SHP77 treated with DMSO at 0.1 percent for 48 hours (cell line): Measurements from ENCODE around the gene MRFAP1L1.

Experiments
- DNase-seq: peaks from one replicate; lab custom pipeline; 2025; lab: John Stamatoyannopoulos, UW

MRFAP1L1 gene

DNA sequence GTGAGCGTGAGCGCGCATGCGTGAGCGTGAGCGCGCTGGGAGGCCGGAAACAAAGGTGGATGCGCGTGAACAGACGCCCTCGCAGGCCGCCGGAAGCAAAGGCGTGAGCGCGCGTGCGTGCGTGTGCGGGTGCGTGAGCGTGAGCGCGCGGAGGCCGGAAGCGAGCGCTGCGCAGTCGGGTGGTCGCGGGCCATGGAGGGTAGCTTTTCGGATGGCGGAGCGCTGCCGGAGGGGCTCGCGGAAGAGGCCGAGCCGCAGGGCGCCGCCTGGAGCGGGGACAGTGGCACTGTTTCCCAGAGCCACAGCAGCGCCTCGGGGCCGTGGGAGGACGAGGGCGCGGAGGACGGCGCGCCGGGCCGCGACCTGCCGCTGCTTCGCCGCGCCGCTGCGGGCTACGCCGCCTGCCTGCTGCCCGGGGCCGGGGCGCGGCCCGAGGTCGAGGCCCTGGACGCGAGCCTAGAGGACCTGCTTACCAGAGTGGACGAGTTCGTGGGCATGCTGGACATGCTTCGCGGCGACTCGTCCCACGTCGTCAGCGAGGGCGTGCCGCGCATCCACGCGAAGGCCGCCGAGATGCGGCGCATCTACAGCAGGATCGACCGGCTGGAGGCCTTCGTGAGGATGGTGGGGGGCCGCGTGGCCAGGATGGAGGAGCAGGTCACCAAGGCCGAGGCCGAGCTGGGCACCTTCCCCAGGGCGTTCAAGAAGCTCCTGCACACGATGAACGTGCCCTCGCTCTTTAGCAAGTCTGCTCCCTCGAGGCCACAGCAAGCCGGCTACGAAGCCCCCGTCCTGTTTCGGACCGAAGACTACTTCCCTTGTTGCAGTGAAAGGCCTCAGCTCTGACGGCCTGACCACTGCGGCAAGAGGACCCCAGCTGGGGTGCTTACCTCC, 6.6 kb upstream of the MRFAP1L1 start, which contains the start of gene BLOC1S4:
Gene BLOC1S4 (plus strand): TSS at position 157 of the 894 bp plus-strand sequence. CDS start 36 bp downstream, at position 193.
- DNase-seq = no peak

DNA sequence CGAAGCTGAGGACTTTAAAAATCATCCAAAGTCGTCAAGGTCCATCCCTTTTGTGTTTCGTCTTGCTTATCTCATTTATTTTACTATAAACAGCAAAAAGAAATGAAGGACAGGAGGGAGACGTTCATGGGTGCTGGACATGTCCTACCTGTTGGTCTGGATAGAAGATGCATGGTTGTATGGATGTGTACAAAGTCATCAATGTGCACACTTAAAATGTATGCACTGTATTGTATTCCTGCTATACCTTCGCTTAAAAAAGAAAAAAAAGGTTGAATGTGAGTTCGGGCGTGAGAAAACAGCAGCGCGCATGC, 6.0 kb upstream of the MRFAP1L1 start:
- DNase-seq = no peak

DNA sequence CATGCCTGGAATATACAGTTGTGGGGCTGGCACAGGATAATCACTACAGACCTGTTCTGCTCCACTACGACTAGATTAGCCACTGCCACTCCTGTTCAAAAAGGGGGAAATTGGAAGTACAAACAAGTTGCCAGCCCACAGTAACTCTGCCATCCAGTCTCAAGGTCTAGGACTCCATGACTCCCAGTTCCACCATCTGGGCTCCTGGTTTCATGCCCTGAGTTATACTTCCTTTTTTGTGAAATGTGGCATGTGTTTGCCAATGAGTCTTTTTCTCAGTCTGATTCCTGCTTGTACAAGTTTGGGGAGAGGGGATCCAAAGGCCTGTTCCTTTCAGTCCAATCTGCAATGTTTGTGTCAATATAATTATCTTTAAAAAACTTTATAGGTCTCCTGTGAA, 5.3 kb upstream of the MRFAP1L1 start:
- DNase-seq = no peak

DNA sequence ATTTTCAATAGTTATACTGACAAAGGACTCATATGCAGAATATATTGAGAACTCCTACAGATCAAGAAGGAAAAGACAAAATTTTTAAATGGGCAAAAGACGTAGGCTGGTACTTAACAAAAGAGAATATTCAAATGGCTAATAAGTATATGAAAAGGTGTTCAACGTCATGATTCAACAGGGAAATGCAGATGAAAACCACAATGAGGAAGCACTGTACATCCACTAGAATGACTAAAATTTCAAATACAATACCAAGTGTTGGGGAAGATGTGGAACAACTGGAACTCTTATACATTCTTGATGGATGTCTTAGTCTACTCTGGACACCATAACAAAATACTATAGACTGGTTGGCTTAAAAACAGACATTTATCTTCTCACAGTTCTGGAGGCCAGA, 1.3 kb upstream of the MRFAP1L1 start:
- DNase-seq = no peak

DNA sequence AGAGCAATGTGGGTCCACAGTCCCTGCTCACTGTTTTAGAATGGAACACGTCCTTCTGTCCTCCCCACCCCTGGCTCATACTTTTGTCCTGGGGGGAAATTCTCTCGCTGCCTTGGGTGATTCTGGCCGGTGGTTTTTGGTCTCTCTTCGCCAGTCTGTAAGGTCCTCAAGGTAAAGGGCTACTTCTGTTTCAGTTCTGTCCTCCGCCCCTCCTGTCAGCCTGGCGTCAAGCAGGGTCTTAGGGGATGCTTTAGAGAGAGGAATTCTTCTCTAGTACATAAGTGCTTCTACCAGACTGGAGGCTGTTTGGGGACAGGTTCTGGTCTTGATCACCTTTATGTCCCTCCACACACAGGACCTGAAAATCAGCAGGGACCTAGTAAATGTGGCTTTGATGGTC, 617 bp upstream of the MRFAP1L1 start:
- DNase-seq = no peak

DNA sequence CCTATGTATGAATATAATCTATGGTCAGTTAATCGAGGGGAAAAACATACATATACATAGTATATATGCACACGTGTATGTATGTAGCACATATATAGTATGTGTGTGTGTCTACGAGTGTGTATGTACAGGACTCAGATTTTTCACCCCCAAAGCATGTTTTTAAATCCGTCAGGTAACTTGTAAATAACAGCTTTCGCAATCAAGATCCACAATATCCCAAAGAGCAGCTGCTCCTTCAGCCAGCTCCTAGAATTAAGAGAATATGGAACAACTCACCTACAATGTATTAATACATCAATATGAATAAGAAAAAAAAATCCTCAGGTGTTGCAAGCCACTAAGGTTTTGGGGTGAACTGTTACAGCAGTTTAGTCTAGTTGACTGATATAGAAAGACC, 3.5 kb downstream of the MRFAP1L1 start:
- DNase-seq = no peak

DNA sequence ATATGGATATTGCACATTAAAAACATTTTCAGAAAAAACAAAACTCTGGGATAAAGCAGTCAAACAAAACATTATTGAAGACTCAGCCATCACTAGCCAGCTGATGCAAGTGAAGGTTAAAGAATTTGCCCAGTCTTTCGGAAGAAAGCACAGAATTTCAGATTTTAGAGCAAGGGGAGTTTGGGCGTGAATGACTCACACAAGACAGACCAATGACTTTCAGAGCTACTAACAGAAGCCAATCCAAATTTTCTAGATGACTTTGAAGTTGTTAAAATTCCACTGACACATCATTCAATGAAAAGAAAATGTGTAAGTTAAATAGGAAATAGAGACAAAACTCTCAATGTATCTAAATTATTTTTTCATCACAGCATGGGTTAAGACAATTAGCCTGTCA, 4.0 kb downstream of the MRFAP1L1 start:
- no peak for DNase-seq

DNA sequence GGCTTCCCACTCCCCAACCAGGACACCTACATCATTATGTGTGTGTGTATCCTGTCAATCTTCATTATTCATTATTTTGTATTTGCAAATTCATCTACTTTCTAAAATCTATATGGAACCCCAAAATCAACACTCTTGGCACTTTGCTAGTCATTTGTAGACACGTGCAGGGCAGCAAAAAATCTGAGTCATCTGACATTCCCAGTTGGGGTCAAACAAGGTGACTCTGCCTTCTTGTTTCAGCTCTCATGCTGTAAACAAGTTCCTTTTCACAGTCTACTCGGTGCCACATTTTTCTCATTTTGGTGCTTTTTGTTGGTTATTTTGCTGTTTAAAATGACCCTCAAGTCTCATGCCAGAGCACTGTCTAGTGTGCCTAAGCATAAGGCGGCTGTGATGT, 5.9 kb downstream of the MRFAP1L1 start:
- DNase-seq = no peak

DNA sequence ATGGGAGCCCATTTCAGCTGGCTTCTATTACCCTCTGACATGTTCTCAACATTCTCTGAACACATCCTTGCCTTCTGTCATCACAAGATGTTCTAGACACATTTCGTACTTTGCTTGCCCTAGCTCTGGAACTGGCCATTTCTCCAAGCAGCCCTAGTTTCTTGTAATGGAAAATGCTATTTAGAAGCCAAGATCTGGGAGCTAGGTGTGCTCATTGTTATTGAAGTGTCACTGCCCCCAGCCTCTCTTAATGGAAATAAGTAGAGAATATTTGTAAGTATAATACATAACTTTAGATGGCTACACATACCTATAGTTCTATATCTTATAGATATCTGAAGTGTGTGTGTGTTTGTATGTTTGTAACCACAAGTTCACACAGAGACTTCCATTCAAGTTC, 6.9 kb downstream of the MRFAP1L1 start:
- no peak for DNase-seq

DNA sequence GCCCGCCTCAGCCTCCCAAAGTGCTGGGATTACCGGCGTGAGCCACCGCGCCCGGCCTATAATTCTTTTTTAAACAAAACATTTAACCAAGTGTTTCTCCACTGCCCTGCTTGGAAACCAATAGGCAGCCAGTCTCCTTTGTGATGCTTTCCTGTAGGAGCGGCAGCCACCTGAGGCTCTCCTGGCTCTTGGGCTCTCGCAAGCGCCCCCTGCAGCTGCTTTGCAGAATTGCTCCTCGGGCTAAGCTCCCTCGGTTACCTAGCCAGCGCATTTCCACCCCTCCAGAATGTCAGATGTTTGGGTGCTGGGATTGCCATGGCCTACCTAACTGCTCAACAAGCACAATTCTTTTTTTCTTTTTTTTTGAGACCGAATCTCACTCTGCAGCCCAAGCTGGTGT, 8.3 kb downstream of the MRFAP1L1 start:
- no peak for DNase-seq

DNA sequence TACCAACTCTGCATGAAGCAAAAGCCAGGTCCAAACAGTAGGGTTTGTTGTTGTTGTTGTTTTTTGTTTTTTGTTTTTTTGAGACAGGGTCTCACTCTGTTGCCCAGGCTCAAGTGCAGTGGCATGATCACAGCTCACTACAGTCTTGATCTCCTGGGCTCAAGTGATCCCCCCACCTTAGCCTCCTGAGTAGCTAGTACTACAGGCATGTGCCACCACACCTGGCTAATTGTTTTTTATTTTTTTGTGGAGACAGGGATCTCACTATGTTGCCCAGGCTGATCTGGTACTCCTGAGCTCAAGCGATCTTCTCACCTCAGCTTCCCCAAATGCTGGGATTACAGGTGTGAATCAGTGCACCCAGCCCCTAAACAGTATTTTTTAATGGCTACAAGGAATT, 9.8 kb downstream of the MRFAP1L1 start:
- DNase-seq = no peak

DNA sequence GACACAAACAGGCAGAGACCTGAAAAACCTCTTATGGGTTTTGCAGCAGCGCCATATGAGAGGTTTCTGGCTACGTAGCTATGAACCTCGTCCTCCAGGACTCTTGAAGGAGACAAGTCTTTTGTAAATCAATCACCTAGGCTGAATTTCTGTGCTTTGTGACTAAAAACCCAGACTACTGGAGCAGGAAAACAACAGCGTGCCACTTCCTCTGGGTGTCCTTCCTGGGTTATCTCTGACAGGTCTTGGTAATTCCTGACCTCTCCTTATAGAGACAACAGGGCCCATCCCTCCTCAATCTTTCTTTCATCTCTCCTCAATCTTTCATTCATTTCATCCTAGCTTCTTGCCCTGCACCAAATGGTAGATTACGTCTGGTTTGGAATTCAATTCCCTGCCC, 10.3 kb downstream of the MRFAP1L1 start:
- no peak for DNase-seq

DNA sequence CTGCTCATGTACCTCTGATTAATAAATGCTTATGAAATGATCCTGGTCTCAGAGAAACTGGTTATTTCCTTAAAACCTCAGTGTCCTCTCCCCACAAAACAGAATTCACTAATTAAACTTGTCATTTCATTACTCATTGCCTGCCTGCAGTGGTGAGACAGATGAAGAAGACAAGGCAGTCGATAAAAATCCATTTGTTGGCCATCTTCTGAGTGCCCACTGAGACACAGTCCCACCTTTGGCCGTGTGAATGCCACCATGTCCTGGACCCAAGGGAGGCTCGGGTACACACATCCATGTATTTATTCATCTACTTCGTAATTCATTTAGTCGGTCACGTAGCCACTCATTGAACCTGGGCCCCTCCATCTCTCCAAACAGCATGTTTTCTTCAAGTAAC, 12.5 kb downstream of the MRFAP1L1 start:
- no peak for DNase-seq

DNA sequence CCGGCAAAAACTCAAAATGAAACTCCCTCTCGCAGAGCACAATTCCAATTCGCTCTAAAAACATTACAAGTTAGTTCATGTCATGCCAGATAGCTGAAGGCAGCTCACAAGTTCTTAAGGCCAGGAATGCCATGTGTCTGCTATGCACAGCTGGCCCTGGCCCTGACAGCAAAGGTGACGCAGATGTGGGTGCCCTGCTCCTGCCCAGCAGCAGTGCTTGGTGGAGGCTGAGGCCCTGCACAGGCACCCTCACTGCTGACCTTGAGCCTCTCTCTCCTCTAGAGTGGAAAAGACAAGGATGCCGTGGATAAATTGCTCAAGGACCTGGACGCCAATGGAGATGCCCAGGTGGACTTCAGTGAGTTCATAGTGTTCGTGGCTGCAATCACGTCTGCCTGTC, 13.1 kb downstream of the MRFAP1L1 start:
- DNase-seq = no peak

DNA sequence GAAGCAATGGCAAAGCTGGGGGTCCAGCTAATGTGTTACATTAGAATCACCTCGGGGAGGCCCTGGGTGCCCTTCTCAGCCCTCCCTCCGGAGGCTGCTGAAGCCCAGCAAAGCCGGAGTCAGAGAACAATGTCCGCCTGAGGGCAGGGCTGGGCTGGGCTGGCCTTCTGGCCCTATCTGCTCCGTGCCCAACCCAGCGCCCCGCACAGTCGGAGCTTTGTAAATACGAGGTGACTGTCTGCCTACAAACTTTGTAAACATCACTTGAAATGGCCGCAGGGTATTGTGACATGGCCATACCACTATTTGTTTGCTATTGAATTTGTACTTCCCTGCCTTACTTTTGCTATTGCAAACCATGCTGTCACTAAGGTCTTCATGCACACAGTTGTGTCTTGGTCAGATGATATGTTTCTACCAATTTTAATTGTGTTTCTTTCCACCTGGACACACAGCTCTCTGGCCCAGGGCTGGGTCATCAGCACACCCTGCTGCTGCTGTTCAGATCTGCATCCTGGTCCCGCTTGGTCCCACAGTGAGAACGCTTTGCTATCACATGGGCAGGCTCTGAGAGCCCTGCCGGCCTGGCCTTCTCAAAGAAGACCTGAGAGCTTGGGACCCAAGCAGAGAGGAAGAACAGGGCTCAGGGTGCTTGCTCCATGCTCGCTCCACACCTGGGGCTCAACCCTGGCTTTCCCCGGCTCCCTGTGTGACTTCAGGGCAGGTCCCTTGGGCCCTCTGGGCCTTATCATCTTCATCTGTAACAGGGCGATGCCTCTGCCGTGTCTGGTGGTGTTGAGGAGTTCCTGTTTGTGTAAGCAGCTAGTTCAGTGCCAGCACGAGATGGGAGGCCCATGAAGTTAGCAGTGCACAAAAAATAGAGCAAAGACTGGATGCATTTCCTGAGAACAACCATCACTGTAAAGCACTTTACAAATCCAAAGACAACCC, 13.7 kb downstream of the MRFAP1L1 start:
- DNase-seq = no peak

DNA sequence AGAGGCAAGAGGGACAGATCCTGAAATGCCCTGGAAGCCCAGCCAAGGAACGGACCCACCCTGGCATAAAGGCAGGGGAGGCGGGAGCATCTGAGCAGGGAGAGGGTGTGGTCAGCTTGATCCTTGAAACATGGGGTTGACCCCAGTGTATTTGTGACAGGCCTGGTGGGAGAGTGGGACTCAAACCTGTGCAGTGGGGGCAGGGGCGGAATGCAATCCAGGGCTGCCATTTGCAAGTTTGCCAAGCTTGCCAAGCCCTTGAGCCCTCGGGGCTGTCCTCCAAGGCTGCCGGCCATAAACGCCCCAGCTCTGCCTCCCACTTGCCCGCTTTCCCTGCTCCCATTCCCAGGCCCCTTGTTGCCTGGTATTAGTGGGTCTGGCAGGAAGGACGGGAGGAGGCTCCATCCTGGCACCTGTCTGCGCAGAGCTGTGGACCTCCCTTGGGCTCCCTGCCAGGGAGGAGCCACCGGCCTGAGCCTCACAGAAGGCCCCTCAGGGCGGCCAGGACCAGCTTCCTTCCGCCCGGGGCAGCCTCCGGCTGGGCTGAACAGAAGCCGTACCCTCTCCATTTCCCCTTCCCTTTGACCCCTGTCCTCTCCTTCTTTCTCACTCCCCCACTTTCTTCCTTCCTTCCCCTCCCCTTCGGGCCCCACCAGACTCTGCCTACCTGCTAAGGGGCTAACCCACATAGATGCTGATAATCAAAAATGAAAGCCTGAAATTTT, 15.3 kb downstream of the MRFAP1L1 start:
- DNase-seq = no peak

DNA sequence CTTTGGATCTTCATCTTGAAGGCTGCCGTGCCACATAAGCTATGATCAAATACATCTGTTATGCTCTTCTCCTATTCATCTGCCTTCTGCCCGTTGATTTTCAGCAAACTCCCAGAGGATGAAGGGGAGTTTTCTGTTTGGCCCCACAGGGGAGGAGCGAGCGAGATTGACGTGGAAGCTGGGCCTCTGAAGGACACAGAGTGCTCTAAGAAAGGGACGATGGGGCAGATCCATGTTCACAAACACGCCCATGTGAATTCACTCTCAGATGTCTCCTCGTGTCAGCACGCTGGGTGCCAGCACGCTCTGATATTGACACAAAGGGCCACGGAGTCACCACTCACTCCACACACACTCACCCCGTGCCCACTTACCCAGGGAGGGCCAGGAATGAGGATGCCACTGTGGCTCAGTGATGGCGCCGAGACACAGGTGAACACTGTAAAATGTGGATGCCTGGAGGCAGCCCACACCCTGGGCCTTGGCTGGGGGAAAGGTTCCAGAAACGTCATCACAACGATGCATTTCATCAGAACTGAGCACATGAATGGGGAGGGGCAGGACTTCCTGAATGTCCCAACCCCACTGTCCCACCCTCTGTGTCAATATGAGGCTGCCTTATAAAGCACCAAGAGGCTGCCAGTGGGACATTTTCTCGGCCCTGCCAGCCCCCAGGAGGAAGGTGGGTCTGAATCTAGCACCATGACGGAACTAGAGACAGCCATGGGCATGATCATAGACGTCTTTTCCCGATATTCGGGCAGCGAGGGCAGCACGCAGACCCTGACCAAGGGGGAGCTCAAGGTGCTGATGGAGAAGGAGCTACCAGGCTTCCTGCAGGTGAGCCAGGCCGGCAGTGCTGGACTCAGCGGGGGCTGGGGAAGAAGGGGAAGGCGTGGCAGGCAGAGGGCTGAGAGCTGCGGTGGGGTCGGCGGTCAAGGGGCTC, 16.2 kb downstream of the MRFAP1L1 start, which contains the start of gene S100P:
Gene S100P (plus strand): TSS at position 648 of the 946 bp plus-strand sequence. CDS start 55 bp downstream, at position 703.
- no peak for DNase-seq

DNA sequence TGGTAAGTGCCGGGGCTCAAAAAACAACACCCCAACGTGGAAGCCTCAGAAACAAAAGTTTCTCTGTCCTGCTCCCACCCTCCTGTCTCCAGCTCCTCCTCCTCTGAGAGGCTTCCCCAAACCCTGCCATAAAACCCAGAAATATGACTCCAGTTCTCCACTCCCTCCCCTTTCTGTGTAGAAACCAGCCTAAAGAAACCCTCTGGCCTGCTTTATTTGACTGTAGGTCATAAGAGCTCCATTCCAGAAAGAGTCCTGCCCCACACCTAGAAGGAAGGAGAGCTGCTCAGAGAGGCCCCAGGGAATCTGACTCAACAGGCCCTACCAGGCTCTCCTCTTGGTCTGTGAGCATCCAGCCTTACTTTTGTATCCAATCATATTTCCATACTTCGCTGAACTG, 16.9 kb downstream of the MRFAP1L1 start:
- no peak for DNase-seq

DNA sequence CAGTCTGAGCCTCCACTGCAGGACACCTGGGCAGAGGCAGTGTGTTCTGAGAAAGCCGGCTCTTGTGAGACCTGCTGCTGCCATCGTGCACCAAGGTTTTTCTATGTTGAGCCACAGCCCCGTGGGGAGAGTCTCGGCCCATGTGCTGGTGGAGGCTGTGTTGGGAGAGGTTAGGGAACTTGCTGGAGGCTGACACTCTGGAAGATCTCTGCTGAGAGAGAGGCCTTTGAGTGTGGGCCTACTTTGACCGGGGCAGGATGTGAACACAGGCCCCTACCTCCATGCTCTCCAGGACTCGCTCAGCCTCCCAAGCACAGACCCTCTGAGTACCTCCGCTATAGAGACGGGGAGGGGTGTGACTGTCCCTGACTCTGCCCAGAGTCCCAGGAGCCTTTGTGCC, 17.3 kb downstream of the MRFAP1L1 start:
- no peak for DNase-seq

DNA sequence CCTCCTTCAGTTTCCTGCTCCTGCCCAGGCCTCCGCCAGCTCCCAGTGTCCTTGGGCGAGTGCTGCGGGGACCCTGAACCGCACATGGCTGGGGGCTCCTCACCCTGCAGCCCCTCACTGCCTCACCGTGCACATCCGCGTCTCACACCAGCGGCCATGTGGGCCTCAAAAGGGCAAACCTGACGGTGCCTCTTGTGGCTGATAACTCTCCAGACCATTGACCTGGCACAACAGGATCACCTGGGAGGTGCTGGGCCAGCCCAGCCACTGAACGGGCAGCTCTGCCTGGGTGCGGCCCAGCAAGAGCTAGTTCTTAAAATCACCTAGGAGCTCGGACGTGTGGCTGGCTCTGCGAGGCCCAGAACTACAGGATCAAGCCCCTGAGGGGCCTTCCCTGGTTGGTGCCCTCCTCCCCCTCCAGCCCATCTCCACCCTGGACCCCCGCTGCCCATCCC, 20.1 kb downstream of the MRFAP1L1 start:
- no peak for DNase-seq
